ENCODE data around the gene ADRA2B. TPM values are rescaled to one million over a fixed set of nuclear protein-coding genes. Genes with fewer than 3 reads are reported as not detected.
"Not testable (repeated sequence)": the region's sequence is repeated elsewhere in the genome, so short reads cannot be mapped to it uniquely, and the experiment has no call there.

ADRA2B gene
- total RNA-seq, 1 donor from 2014 or later = not detected

DNA sequence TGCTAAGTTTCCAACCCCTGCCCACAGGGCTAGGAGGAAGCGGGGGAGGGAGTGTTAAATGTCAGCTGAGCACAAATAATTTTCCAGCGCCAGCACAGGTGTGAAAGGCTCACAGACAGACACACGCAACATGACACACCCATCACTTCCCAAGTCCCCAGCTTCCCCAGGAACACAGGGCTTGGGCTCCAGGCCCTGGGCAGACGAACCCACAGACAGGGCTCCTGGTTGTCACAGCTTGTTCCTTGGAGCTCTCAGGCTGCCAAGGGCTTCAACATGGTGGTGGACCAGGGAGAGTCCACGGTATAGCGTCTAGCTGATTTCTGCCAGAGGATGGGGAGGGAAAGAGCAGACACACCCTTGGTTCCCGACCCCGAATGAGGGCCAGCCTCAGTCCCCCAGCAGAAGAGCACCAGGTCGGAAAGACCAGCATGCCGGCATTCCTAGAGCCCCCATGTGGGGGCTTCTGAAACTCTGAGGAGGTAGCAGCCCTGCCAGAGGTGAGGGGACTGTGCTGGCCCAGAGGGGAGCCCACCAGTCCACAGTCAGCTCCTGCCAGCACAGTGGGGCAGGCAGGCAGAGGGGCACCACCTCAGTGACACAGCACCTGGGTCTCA, 27.0 kb upstream of the ADRA2B start:
- H3K36me3 ChIP-seq (ENCODE audit: control insufficient read depth, insufficient read depth, low read length) = peaks cover 8% of the 10 kb centered on the region
- no peaks in the 10 kb centered on the region for H3K27me3 ChIP-seq (ENCODE audit: control insufficient read depth, insufficient read depth, low read length)
- no peak overlapping the region for H3K4me3 ChIP-seq (ENCODE audit: low read depth, low read length)
- FAIRE-seq = no peak
- TF ChIP-seq, protein P1, sequence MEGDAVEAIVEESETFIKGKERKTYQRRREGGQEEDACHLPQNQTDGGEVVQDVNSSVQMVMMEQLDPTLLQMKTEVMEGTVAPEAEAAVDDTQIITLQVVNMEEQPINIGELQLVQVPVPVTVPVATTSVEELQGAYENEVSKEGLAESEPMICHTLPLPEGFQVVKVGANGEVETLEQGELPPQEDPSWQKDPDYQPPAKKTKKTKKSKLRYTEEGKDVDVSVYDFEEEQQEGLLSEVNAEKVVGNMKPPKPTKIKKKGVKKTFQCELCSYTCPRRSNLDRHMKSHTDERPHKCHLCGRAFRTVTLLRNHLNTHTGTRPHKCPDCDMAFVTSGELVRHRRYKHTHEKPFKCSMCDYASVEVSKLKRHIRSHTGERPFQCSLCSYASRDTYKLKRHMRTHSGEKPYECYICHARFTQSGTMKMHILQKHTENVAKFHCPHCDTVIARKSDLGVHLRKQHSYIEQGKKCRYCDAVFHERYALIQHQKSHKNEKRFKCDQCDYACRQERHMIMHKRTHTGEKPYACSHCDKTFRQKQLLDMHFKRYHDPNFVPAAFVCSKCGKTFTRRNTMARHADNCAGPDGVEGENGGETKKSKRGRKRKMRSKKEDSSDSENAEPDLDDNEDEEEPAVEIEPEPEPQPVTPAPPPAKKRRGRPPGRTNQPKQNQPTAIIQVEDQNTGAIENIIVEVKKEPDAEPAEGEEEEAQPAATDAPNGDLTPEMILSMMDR (IDR thresholded peaks at IDR 0.05; ENCODE audit: insufficient read depth, low read length, severe bottlenecking) = no peak
- DNase-seq (ENCODE audit: low read depth) = no peak

DNA sequence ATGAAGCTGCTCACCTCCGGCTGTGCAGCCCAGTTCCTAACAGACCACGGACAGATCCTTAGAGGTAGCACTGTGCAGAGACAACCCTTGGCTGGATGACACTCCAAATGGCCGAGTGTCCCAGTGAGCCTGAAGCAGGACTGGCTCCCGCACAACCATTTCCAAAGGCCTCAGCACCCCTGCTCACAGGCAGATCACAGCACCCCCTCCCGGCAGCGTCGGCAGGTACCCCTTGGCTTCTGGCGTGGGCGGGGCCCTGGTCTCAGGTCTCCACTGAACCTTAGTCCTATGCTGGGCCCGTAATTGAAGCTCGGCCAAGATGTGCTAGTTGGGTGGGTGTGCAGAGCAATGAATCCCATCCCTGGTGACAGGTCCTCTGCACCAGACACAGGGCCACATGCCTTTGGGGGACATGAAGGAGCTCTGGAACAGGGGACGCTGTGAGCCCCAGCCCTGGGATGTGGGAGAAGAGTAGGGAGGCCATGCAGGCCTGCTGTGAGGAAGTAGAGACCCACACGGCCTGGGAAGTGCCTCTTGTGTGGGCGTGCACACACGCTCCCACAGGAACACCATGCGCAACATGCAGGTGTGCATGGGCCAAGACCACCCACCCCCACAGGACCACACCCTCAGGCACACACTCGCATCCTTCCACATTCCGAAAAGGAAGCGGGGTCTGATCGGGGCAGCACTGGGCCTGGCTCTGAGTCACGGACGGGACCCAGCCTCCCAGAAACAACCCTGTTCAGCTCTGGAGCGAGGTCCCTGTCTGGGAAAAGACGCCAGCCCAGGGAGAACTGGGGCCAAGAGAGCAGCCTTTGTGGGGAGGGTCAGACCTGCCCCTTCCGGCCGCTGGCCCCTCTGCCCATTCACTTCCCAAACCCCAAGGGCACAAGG, 26.1 kb upstream of the ADRA2B start:
- FAIRE-seq = no peak

DNA sequence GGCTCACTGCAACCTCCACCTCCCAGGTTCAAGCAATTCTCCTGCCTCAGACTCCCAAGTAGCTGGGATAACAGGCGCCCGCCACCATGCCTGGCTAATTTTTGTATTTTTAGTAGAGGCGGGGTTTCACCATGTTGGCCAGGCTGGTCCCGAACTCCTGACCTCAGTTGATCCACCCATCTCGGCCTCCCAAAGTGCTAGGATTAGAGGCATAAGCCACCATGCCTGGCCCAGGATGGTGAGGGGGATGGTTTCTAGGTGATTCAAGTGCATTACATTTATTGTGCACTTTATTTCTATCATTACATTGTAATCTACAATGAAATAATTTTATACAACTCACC, 25.2 kb upstream of the ADRA2B start:
- H3K4me3 ChIP-seq (ENCODE audit: low read depth, low read length); FAIRE-seq; H3K27me3 ChIP-seq (ENCODE audit: control insufficient read depth, insufficient read depth, low read length); DNase-seq (ENCODE audit: low read depth); H3K36me3 ChIP-seq (ENCODE audit: control insufficient read depth, insufficient read depth, low read length): not testable (repeated sequence)

More for the DNA sequence above, 26.1 kb upstream of the ADRA2B start:
- no peaks in the 10 kb centered on the region for H3K27me3 ChIP-seq (ENCODE audit: control insufficient read depth, insufficient read depth, low read length)
- TF ChIP-seq, protein P1 (IDR thresholded peaks at IDR 0.05; ENCODE audit: insufficient read depth, low read length, severe bottlenecking) = no peak
- H3K4me3 ChIP-seq (ENCODE audit: low read depth, low read length) = no peak overlapping the region
- peaks cover 8% of the 10 kb centered on the region for H3K36me3 ChIP-seq (ENCODE audit: control insufficient read depth, insufficient read depth, low read length)
- no peak for DNase-seq (ENCODE audit: low read depth)

DNA sequence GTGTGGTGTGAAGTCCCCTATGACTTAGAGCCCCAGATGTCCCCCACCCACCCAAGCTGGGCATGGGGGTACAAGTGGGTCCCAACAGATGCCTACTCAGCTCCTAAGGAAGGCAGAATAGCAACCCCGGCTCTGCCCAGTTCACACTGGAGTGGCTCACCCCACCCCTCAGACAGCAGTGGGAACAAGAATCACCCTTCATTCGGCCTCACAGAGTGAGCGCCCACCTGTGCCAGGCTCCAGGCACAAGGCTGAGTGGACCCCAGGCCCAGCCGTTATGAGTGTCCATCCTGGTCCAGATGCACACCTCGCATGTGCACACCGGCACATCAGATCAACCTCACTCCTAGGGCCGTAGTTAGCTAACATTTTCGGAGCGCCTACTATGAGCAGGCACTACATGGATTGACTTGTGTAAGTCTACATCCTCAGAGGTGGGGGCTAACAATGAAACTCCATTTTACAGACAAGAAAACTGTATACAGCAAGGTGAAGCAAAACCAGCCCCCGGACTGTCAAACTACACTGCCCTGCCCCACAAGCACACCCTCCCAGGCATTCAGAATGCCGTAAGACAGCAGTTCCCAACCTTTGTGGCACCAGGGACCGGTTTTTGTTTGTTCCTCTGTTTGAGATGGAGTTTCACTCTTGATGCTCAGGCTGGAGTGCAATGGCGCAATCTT, 24.7 kb upstream of the ADRA2B start:
- TF ChIP-seq, protein P1 (IDR thresholded peaks at IDR 0.05; ENCODE audit: insufficient read depth, low read length, severe bottlenecking) = no peak
- no peaks in the 10 kb centered on the region for H3K27me3 ChIP-seq (ENCODE audit: control insufficient read depth, insufficient read depth, low read length)

DNA sequence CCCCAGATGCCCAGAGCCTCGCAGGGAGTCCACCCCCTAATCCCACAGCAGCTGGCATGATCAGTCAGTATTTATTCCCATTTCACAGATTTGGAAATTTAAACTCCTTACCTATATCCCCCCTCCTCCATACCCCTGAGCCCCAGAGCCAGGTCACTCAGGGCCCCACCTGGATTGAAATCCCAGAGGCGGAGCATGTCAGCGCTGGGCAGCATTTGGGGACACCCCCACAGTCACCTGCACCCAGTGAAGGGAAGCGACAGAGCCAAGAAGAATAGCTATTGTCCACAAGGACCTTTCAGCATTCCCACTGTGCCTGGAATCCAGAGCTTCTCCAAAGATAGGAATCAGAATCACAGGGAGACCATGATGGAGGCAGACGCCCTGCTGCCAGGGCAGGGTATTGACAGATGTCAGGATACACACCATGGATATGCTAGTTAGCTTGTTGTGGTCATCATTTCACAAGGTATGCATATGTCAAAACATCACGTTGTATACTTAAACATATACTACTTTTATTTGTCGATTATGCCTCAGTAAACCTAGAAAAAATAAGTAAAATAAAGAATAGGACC, 22.9 kb upstream of the ADRA2B start:
- Histone ChIP-seq H3K4me3 (ENCODE audit: low read depth, low read length) (no peak overlapping the region), H3K36me3 (ENCODE audit: control insufficient read depth, insufficient read depth, low read length) (peaks cover 8% of the 10 kb centered on the region), H3K27me3 (ENCODE audit: control insufficient read depth, insufficient read depth, low read length) (no peaks in the 10 kb centered on the region)
- FAIRE-seq (no peak), DNase-seq (ENCODE audit: low read depth) (no peak)
- TF ChIP-seq, protein P1 (IDR thresholded peaks at IDR 0.05; ENCODE audit: insufficient read depth, low read length, severe bottlenecking) = no peak

More for the DNA sequence above, 24.7 kb upstream of the ADRA2B start:
- peaks cover 8% of the 10 kb centered on the region for H3K36me3 ChIP-seq (ENCODE audit: control insufficient read depth, insufficient read depth, low read length)
- DNase-seq (ENCODE audit: low read depth) (no peak), FAIRE-seq (no peak)
- no peak overlapping the region for H3K4me3 ChIP-seq (ENCODE audit: low read depth, low read length)

All from bronchial epithelial cell (primary cell).